ENCODE data around the gene C1orf94.

DNA sequence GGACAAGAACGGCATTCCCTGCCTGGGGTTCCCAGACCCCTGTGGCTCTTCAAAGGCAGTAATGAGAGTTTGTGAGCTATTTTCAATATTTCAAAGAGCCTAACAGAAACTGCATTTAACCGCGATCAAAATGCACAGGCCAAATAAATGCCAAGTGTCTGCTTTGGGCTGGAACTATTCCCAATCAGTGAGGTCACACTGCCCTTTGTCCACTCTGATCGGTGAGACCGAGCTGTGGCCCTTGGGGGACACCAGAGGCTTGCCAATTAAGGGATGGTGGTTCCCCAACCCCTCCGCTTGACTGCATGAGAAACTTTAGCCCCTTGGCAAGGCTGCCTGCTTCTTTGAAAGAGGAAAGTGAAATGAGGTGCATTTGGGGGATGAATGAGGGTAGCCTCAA lies 31.9 kb upstream of the C1orf94 start:
- TF ChIP-seq CTCF (IDR thresholded peaks at IDR 0.05) (no peak), EZH2 (IDR thresholded peaks at IDR 0.05; ENCODE audit: borderline replicate concordance, insufficient read depth, low read depth, low read length, poor library complexity, severe bottlenecking) (no peak)
